ENCODE results near the gene BRD7. TPM values are rescaled to one million over a fixed set of nuclear protein-coding genes. Genes with fewer than 3 reads are reported as not detected.

BRD7 gene
- polyA plus RNA-seq, 3 donors, result 11.4 to 33.0 (median 21.2) TPM

GRCh38 chr16:50291719-50292565, 76.8 kb downstream of the BRD7 start:
- H3K9me3 Mint-ChIP-seq, result no peaks in the 10 kb centered on the region
- TF ChIP-seq CTCF (IDR thresholded peaks at IDR 0.05), result no peak
- H3K36me3 Mint-ChIP-seq, result peaks cover 76 to 94% of the 10 kb centered on the region in 2 donors
- Histone ChIP-seq H3K9ac (ENCODE audit: insufficient read depth, low read length, poor library complexity, severe bottlenecking) (no peak overlapping the region), H3K4me1 (ENCODE audit: control insufficient read depth in 1 of 2, insufficient read depth in 2 of 2, low read length in 2 of 2) (peaks cover 0 to 3% of the 10 kb centered on the region in 2 donors), H3K4me3 (replicated peaks in 1 of 3; ENCODE audit: low read depth in 2 of 3, low read length in 3 of 3) (no peak overlapping the region), H2AFZ (ENCODE audit: insufficient read depth, low read depth, low read length, poor library complexity, severe bottlenecking) (no peak overlapping the region), H3K4me2 (replicated peaks; ENCODE audit: extremely low read depth, low read length, poor library complexity, severe bottlenecking) (no peak overlapping the region), H3K36me3 (replicated peaks in 1 of 2; ENCODE audit: control insufficient read depth in 1 of 2, insufficient read depth in 2 of 2, low read length in 2 of 2) (peaks cover 86 to 98% of the 10 kb centered on the region in 2 donors), H3K27ac (ENCODE audit: low read depth in 1 of 2, low read length in 2 of 2) (peak overlapping the region in 1 of 2 donors; percentile 14), H3K79me2 (ENCODE audit: insufficient read depth, low read length) (peaks cover 93% of the 10 kb centered on the region), H3K27me3 (ENCODE audit: control insufficient read depth in 2 of 2, insufficient read depth in 2 of 2, low read length in 2 of 2) (no peaks in the 10 kb centered on the region), H4K20me1 (ENCODE audit: insufficient read depth, low read length) (peaks cover 100% of the 10 kb centered on the region), H3K9me3 (replicated peaks in 1 of 2; ENCODE audit: control insufficient read depth in 1 of 2, insufficient read depth in 1 of 2, low read length in 2 of 2) (no peaks in the 10 kb centered on the region)
- no peaks in the 10 kb centered on the region for H3K27me3 Mint-ChIP-seq (ENCODE audit: low read depth in 3 of 3)
- intact Hi-C loops (cut with micrococcal nuclease), result no loop called here
- H3K4me1 Mint-ChIP-seq, result peaks cover 5% of the 10 kb centered on the region
- DNase-seq, result no peak
- WGBS (ENCODE audit: insufficient coverage), result 94% methylated on average over 19 of the region's 26 CpGs
- H3K4me3 Mint-ChIP-seq, result no peak overlapping the region
- peak overlapping the region in 3 of 7 donors; percentile 27 to 81 (median 33) for H3K27ac Mint-ChIP-seq

GRCh38 chr16:50290856-50291255, 77.9 kb downstream of the BRD7 start:
- intact Hi-C loops (cut with micrococcal nuclease), result no loop called here
- TF ChIP-seq CTCF (IDR thresholded peaks at IDR 0.05), result no peak
- H2AFZ ChIP-seq (ENCODE audit: insufficient read depth, low read depth, low read length, poor library complexity, severe bottlenecking), result no peak overlapping the region
- H3K36me3 ChIP-seq (replicated peaks in 1 of 2; ENCODE audit: control insufficient read depth in 1 of 2, insufficient read depth in 2 of 2, low read length in 2 of 2), result peaks cover 85 to 98% of the 10 kb centered on the region in 2 donors
- Mint-ChIP-seq H3K27me3 (ENCODE audit: low read depth in 3 of 3) (no peaks in the 10 kb centered on the region), H3K36me3 (peaks cover 73 to 93% of the 10 kb centered on the region in 2 donors), H3K4me3 (no peak overlapping the region), H3K27ac (peak overlapping the region in 2 of 7 donors; percentile 65 to 70), H3K9me3 (no peaks in the 10 kb centered on the region), H3K4me1 (peaks cover 5% of the 10 kb centered on the region)
- 100% methylated on average over 6 of the region's 6 CpGs for WGBS (ENCODE audit: insufficient coverage)
- H3K79me2 ChIP-seq (ENCODE audit: insufficient read depth, low read length), result peaks cover 95% of the 10 kb centered on the region
- H3K4me1 ChIP-seq (ENCODE audit: control insufficient read depth in 1 of 2, insufficient read depth in 2 of 2, low read length in 2 of 2), result peaks cover 3 to 5% of the 10 kb centered on the region in 2 donors
- no peak overlapping the region for H3K9ac ChIP-seq (ENCODE audit: insufficient read depth, low read length, poor library complexity, severe bottlenecking)
- no peaks in the 10 kb centered on the region for H3K27me3 ChIP-seq (ENCODE audit: control insufficient read depth in 2 of 2, insufficient read depth in 2 of 2, low read length in 2 of 2)
- H3K9me3 ChIP-seq (replicated peaks in 1 of 2; ENCODE audit: control insufficient read depth in 1 of 2, insufficient read depth in 1 of 2, low read length in 2 of 2), result no peaks in the 10 kb centered on the region
- no peak overlapping the region for H3K4me2 ChIP-seq (replicated peaks; ENCODE audit: extremely low read depth, low read length, poor library complexity, severe bottlenecking)
- H3K4me3 ChIP-seq (replicated peaks in 1 of 3; ENCODE audit: low read depth in 2 of 3, low read length in 3 of 3), result no peak overlapping the region
- H4K20me1 ChIP-seq (ENCODE audit: insufficient read depth, low read length), result peaks cover 100% of the 10 kb centered on the region
- peak overlapping the region in 1 of 2 donors; percentile 21 for H3K27ac ChIP-seq (ENCODE audit: low read depth in 1 of 2, low read length in 2 of 2)
- no peak for DNase-seq
